Breast epithelium (tissue), 4 donors: ENCODE data around the gene MGAT4C. TPM values are rescaled to one million over a fixed set of nuclear protein-coding genes. Genes with fewer than 3 reads are reported as not detected.

ENCODE experiments used
- DNase-seq, 2 donors: peaks; one replicate each; pipeline ENCODE4 v3.0.0-alpha.2; 2019; ENCODE audit warnings: low spot score in 2 of 2
- H3K27ac ChIP-seq, 2 donors: fragments of 200-600 bp; sonication (generic) in 1 of 2; one replicate each; pipeline ENCODE4 v1.5.1; 2016 to 2019; ENCODE audit warnings: mild to moderate bottlenecking in 1 of 2
- H3K27me3 ChIP-seq, 2 donors: fragments of 200-600 bp; sonication (generic) in 1 of 2; one replicate each; pipeline versions ENCODE4 v1.5.1 to v1.6.0; 2017 to 2019; ENCODE audit warnings: control low read depth in 1 of 2, mild to moderate bottlenecking in 1 of 2
- H3K36me3 ChIP-seq: fragments of 200-600 bp; one replicate; pipeline ENCODE4 v1.5.1; 2019
- H3K4me1 ChIP-seq, 2 donors: fragments of 200-600 bp; sonication (generic); one replicate each; pipeline ENCODE4 v1.5.1; 2016 to 2019; ENCODE audit warnings: control low read depth in 1 of 2
- H3K4me3 ChIP-seq, 3 donors: fragments of 200-600 bp; sonication (generic); 1 replicate in 2 of 3; 2 replicates in 1 of 3; pipeline ENCODE4 v1.5.1; 2016 to 2019; ENCODE audit warnings: mild to moderate bottlenecking in 3 of 3, moderate library complexity in 2 of 3
- H3K9me3 ChIP-seq, 2 donors: fragments of 200-600 bp; sonication (generic) in 1 of 2; one replicate each; pipeline ENCODE4 v1.5.1; 2016 to 2019; ENCODE audit warnings: control low read depth in 1 of 2
- CTCF ChIP-seq, 3 donors: fragments of 450-650 bp; IDR thresholded peaks; one replicate each; pipeline ENCODE4 v1.5.1; 2016 to 2017; ENCODE audit warnings: antibody characterized with exemption in 3 of 3, mild to moderate bottlenecking in 3 of 3, moderate library complexity in 3 of 3
- POLR2A ChIP-seq: fragments of 450-650 bp; IDR thresholded peaks from one replicate; pipeline ENCODE4 v1.6.1; 2016; ENCODE audit warnings: antibody characterized with exemption, mild to moderate bottlenecking, moderate library complexity
- POLR2AphosphoS5 ChIP-seq, 3 donors: sonication (generic); formaldehyde crosslinking; IDR thresholded peaks; one replicate each; pipeline ENCODE4 v1.6.1; 2017; ENCODE audit warnings: antibody characterized with exemption in 3 of 3
- intact Hi-C: fragments of 100-400 bp; cut with DNase I; formaldehyde crosslinking; loops from one replicate; pipeline ENCODE4 v1.15.1; 2023; ENCODE audit warnings: low total_unique reads
- total RNA-seq, 3 donors: library from RNA; depleted of rRNA; stranded (reverse); fragments of >200 nt; gene quantifications; one replicate each; pipeline ENCODE4 v1.1.0, GENCODE V29; 2016

Gene MGAT4C
- total RNA-seq, 3 donors from 2014 or later = under 0.01 to 1.0 TPM; not detected in 1

DNA sequence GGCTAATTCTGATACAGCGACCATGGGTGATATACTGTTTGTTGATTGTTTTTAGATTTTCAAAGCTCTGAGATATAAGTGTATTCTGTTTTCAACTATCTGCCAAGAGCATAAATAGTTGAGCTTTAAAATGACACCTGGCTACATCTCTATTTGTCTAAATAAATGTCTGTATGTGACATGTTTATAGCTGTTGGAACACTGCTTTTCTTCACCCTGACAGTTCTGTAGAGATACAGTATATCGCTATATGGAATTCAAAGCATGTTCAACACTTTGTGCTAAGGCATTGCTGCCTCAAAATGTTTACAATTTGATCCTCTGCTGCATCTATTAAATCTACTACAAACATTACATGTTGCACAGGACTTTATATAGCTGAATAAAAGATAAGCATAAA is 27.4 kb upstream of the MGAT4C start:
- no peak for DNase-seq
- intact Hi-C loops = no loop called here
- H3K27ac ChIP-seq = no peak overlapping the region
- TF ChIP-seq CTCF (IDR thresholded peaks at IDR 0.05) (no peak), POLR2AphosphoS5 (IDR thresholded peaks at IDR 0.05) (no peak), POLR2A (no peak)
- H3K9me3 ChIP-seq = no peaks in the 10 kb centered on the region
- no peaks in the 10 kb centered on the region for H3K36me3 ChIP-seq
- no peaks in the 10 kb centered on the region for H3K4me1 ChIP-seq
- no peak overlapping the region for H3K4me3 ChIP-seq
- no peaks in the 10 kb centered on the region for H3K27me3 ChIP-seq

DNA sequence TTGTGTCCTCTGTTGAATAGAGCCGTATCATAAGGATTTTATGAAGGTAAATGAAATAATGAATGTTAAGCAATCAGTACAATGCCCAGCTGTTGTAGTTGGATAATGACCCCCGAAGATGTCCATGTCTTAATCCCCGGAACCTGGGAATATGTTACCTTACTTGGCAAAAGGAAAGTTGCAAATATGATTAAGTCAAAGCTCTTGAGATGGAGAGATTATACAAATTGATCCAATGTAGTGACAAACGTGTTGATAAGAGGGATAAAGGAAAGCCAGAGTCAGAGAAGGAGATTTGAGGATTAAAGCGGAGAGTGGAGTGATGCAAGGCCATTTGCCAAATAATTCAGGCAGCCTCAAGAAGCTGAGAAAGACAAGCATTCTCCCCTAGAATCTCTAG is 19.2 kb upstream of the MGAT4C start:
- no peaks in the 10 kb centered on the region for H3K36me3 ChIP-seq
- H3K27me3 ChIP-seq = no peaks in the 10 kb centered on the region
- intact Hi-C loops = no loop called here
- no peak for TF ChIP-seq POLR2A
- no peak for TF ChIP-seq POLR2AphosphoS5 (IDR thresholded peaks at IDR 0.05)
- no peak for TF ChIP-seq CTCF (IDR thresholded peaks at IDR 0.05)
- no peak overlapping the region for H3K27ac ChIP-seq
- DNase-seq = no peak
- H3K4me1 ChIP-seq = no peaks in the 10 kb centered on the region
- no peaks in the 10 kb centered on the region for H3K9me3 ChIP-seq
- H3K4me3 ChIP-seq = no peak overlapping the region

DNA sequence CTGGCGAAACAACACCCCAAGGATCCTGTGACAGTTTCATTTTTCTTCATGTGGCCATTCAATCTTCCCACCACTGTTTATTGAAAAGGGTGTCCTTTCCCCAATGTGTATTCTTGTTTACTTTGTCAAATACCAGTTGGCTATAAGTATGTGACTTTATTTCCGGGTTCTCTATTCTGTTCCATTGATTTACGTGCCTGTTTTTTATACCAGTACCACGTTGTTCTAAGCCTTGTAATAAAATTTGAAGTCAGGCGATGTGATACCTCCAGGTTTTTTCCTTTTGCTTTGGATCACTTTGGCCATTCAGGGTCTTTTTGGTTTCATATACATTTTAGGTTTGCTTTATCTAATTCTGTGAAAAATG is 9.1 kb upstream of the MGAT4C start:
- Histone ChIP-seq H3K4me3 (peak overlapping the region in 2 of 3 donors; percentile 49 to 63), H3K27ac (peak overlapping the region; percentile 62 to 69), H3K27me3 (no peaks in the 10 kb centered on the region), H3K36me3 (no peaks in the 10 kb centered on the region), H3K9me3 (no peaks in the 10 kb centered on the region), H3K4me1 (no peaks in the 10 kb centered on the region)
- DNase-seq = no peak
- TF ChIP-seq POLR2AphosphoS5 (IDR thresholded peaks at IDR 0.05) = no peak
- TF ChIP-seq CTCF (IDR thresholded peaks at IDR 0.05) = no peak
- TF ChIP-seq POLR2A = no peak
- intact Hi-C loops = no loop called here

DNA sequence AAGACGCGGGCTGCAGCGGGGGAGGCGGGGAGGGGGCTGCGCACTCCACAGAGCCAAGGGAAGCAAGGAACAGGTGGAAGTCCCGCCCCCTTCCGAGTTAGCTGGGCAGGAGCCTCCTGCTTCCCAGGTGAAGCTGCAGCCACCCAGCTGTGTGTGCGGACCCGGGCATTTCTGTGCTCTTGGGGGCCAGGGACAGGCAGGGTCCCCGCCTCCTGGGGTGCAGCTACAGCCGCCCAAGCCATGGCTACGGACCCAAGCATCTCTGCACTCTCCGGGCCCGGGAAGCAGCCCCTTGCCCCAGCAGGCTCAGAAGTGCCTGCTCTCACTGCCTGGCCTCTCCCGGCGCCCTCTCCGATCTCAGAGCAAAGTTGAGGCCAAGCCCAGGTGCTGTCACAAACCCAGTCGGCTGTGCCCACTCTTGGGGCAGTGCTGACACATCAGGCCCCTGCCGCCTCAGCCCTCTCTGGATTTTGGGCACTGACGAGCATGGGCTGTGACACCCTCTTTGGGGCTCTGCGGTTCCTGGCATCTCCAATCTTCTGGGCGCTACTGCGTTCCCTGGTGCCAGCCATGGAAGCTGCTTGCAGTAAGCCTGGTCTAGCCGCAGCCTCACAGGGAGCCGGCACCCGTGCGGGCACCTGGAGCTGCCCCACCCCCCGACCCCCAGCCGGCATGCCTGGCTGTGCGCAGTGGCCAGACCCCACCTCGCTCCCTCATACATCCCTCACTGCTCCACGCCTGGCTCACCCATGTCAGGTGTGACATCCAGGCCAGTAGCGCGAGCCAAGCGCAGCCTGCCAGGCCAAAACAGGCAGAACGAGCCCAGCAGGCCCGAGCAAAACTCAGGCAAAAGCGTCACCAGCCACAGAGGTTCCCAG is 8.5 kb upstream of the MGAT4C start:
- Histone ChIP-seq H3K4me1 (no peaks in the 10 kb centered on the region), H3K4me3 (peak overlapping the region in 2 of 3 donors; percentile 49 to 63), H3K27ac (peak overlapping the region; percentile 62 to 69), H3K27me3 (no peaks in the 10 kb centered on the region), H3K9me3 (no peaks in the 10 kb centered on the region), H3K36me3 (no peaks in the 10 kb centered on the region)
- intact Hi-C loops = no loop called here
- DNase-seq = peak; percentile 79 to 81
- TF ChIP-seq CTCF (IDR thresholded peaks at IDR 0.05) (no peak), POLR2A (no peak), POLR2AphosphoS5 (IDR thresholded peaks at IDR 0.05) (peak in 1 of 3 donors; percentile 52)

GRCh38 chr12:86261578-86261977 is 5.4 kb upstream of the MGAT4C start:
- Histone ChIP-seq H3K4me1 (no peaks in the 10 kb centered on the region), H3K9me3 (no peaks in the 10 kb centered on the region), H3K36me3 (no peaks in the 10 kb centered on the region), H3K27ac (no peak overlapping the region), H3K27me3 (no peaks in the 10 kb centered on the region), H3K4me3 (no peak overlapping the region)
- no peak for DNase-seq
- intact Hi-C loops = no loop called here
- TF ChIP-seq POLR2AphosphoS5 (IDR thresholded peaks at IDR 0.05) = no peak
- TF ChIP-seq POLR2A = no peak
- no peak for TF ChIP-seq CTCF (IDR thresholded peaks at IDR 0.05)
